WTC11 (cell line): ENCODE measurements around the gene SYNJ2. TPM values are rescaled to one million over a fixed set of nuclear protein-coding genes. Genes with fewer than 3 reads are reported as not detected.

ENCODE experiments used
- ATAC-seq: fragments of 200-7000 bp; cut with Tn5 transposase; 2 replicates; pipeline ENCODE4 v1.10.0; 2021; ENCODE audit warnings: mild to moderate bottlenecking, moderate library complexity
- CTCF ChIA-PET: fragments of 300-600 bp; sonication (Branson Sonifier 250); formaldehyde crosslinking; loops from one replicate; lab custom pipeline; 2021; ENCODE audit warnings: antibody characterized with exemption; lab: Charles Lee
- POLR2A ChIA-PET: fragments of 350-600 bp; sonication (Branson Sonifier 250); formaldehyde crosslinking; loops from one replicate; lab custom pipeline; 2021; ENCODE audit warnings: antibody characterized with exemption; lab: Charles Lee
- DNase-seq: peaks from one replicate; pipeline ENCODE4 v3.0.0; 2021; ENCODE audit warnings: low spot score
- H3K27ac Mint-ChIP-seq: 2 replicates; pipeline ENCODE4 v1.8.0; 2021; ENCODE audit warnings: mixed read lengths
- H3K27me3 Mint-ChIP-seq: 2 replicates; pipeline ENCODE4 v1.8.0; 2021; ENCODE audit warnings: low read depth, mild to moderate bottlenecking, moderate library complexity, mixed read lengths
- H3K36me3 Mint-ChIP-seq: 2 replicates; pipeline ENCODE4 v1.8.0; 2021; ENCODE audit warnings: mixed read lengths
- H3K4me1 Mint-ChIP-seq: 2 replicates; pipeline ENCODE4 v1.8.0; 2022; ENCODE audit warnings: mixed read lengths
- H3K4me3 Mint-ChIP-seq: 2 replicates; pipeline ENCODE4 v1.8.0; 2021; ENCODE audit warnings: mild to moderate bottlenecking, moderate library complexity, mixed read lengths
- H3K9me3 Mint-ChIP-seq: 2 replicates; pipeline ENCODE4 v1.8.0; 2021; ENCODE audit warnings: mixed read lengths
- ARID4B ChIP-seq: sonication (generic); formaldehyde crosslinking; IDR thresholded peaks from 2 replicates; pipeline ENCODE4 v1.8.0; 2023; ENCODE audit warnings: missing genetic modification reagents, mild to moderate bottlenecking, borderline replicate concordance
- CREB1 ChIP-seq: sonication (generic); formaldehyde crosslinking; IDR thresholded peaks from 2 replicates; pipeline ENCODE4 v1.8.0; 2023; ENCODE audit warnings: mild to moderate bottlenecking, missing genetic modification reagents
- E2F1 ChIP-seq: sonication (generic); formaldehyde crosslinking; IDR thresholded peaks from 2 replicates; pipeline ENCODE4 v1.8.0; 2022; ENCODE audit warnings: mild to moderate bottlenecking, missing genetic modification reagents
- FOXK1 ChIP-seq: sonication (generic); formaldehyde crosslinking; IDR thresholded peaks from 2 replicates; pipeline ENCODE4 v1.8.0; 2022; ENCODE audit warnings: mild to moderate bottlenecking, moderate library complexity, missing genetic modification reagents
- GABPB1 ChIP-seq: sonication (generic); formaldehyde crosslinking; IDR thresholded peaks from 2 replicates; pipeline ENCODE4 v1.8.1; 2023; ENCODE audit warnings: mild to moderate bottlenecking, missing genetic modification reagents
- NFATC4 ChIP-seq: fragments of 250-450 bp; sonication (Bioruptor Pico); IDR thresholded peaks from 2 replicates; pipeline ENCODE4 v1.9.0; 2021; ENCODE audit warnings: mild to moderate bottlenecking
- NFYB ChIP-seq: sonication (generic); formaldehyde crosslinking; conservative IDR thresholded peaks from 2 replicates; pipeline ENCODE4 v1.8.0; 2022; ENCODE audit warnings: low read depth, missing genetic modification reagents
- NR3C1 ChIP-seq: sonication (generic); formaldehyde crosslinking; conservative IDR thresholded peaks from 2 replicates; pipeline ENCODE4 v1.8.1; 2023; ENCODE audit warnings: low read depth, mild to moderate bottlenecking, missing genetic modification reagents
- OVOL2 ChIP-seq: fragments of 250-450 bp; sonication (Bioruptor Pico); IDR thresholded peaks from 2 replicates; pipeline ENCODE4 v1.9.0; 2021; ENCODE audit warnings: mild to moderate bottlenecking, borderline replicate concordance
- TP53 ChIP-seq: sonication (generic); formaldehyde crosslinking; IDR thresholded peaks from 2 replicates; pipeline ENCODE4 v1.8.1; 2023; ENCODE audit warnings: mild to moderate bottlenecking, missing genetic modification reagents
- USF1 ChIP-seq: sonication (generic); formaldehyde crosslinking; IDR thresholded peaks from 2 replicates; pipeline ENCODE4 v1.8.0; 2022; ENCODE audit warnings: mild to moderate bottlenecking, missing genetic modification reagents
- ZBTB21 ChIP-seq: sonication (generic); formaldehyde crosslinking; IDR thresholded peaks from 2 replicates; pipeline ENCODE4 v1.8.1; 2023; ENCODE audit warnings: mild to moderate bottlenecking, missing genetic modification reagents, borderline replicate concordance
- ZNF219 ChIP-seq: sonication (generic); formaldehyde crosslinking; IDR thresholded peaks from 2 replicates; pipeline ENCODE4 v1.8.0; 2023; ENCODE audit warnings: missing genetic modification reagents, mild to moderate bottlenecking, borderline replicate concordance
- ZNF263 ChIP-seq: sonication (generic); formaldehyde crosslinking; IDR thresholded peaks from 2 replicates; pipeline ENCODE4 v1.8.1; 2022; ENCODE audit warnings: low read depth, mild to moderate bottlenecking, moderate library complexity, missing genetic modification reagents
- total RNA-seq: library from RNA; stranded (reverse); gene quantifications from 3 replicates; pipeline ENCODE4 v1.2.3, GENCODE V29; 2021
- TF ChIP-seq, protein P1 (sequence below): sonication (generic); formaldehyde crosslinking; IDR thresholded peaks from 2 replicates; pipeline ENCODE4 v1.8.0; 2022; ENCODE audit warnings: mild to moderate bottlenecking, missing genetic modification reagents
- TF ChIP-seq, protein P2 (sequence below): sonication (generic); formaldehyde crosslinking; IDR thresholded peaks from 2 replicates; pipeline ENCODE4 v1.8.1; 2023; ENCODE audit warnings: mild to moderate bottlenecking, moderate library complexity, missing genetic modification reagents
- TF ChIP-seq, protein P3 (sequence below): fragments of 250-450 bp; sonication (Bioruptor Pico); IDR thresholded peaks from 2 replicates; pipeline ENCODE4 v1.9.0; 2021; ENCODE audit warnings: mild to moderate bottlenecking
- TF ChIP-seq, protein P4 (sequence below): sonication (generic); formaldehyde crosslinking; conservative IDR thresholded peaks from 2 replicates; pipeline ENCODE4 v1.8.1; 2023; ENCODE audit warnings: mild to moderate bottlenecking, low read depth, missing genetic modification reagents, moderate library complexity

SYNJ2 gene
- total RNA-seq, 1 experiment from 2014 or later: 15.3 TPM

GRCh38 chr6:158103228-158103627 lies 121.6 kb downstream of the SYNJ2 start:
- no peaks in the 10 kb centered on the region for H3K4me1 Mint-ChIP-seq
- no peaks in the 10 kb centered on the region; the same call in 1 of the 2 replicates for H3K27me3 Mint-ChIP-seq
- DNase-seq: no peak
- ChIA-PET CTCF (no interaction called here), POLR2A (no interaction called here)
- no peak for ATAC-seq
- no peak for TF ChIP-seq FOXK1 (CRISPR knock-in tag)
- TF ChIP-seq ARID4B (CRISPR knock-in tag): no peak
- no peak for TF ChIP-seq CREB1 (CRISPR knock-in tag)
- TF ChIP-seq USF1: no peak
- no peak for TF ChIP-seq ZBTB21 (CRISPR knock-in tag)
- TF ChIP-seq NFATC4 (CRISPR knock-in tag): no peak
- TF ChIP-seq TP53 (CRISPR knock-in tag): no peak
- peaks cover 5% of the 10 kb centered on the region for H3K9me3 Mint-ChIP-seq
- no peak overlapping the region for H3K27ac Mint-ChIP-seq
- H3K4me3 Mint-ChIP-seq: no peak overlapping the region
- H3K36me3 Mint-ChIP-seq: no peaks in the 10 kb centered on the region

DNA sequence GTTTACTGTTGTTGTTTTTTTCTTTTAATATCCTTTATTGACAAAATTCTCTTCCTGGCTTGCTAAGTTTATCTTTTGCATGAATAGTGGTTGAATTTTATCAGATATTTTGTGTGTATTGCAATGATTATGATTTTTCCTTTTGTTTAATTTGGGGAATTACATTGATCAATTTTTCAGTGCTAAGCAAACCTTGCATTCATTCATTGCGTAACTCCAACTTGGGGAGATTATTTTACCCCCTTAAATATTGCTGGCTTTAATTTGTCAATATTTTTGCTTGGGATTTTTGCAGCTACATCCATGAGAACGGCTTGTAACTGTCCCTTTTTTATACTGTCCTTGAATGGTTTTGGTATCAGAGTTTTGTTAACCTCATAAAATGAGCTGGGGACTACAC lies 123.0 kb downstream of the SYNJ2 start:
- Mint-ChIP-seq H3K36me3 (peaks cover 10% of the 10 kb centered on the region), H3K27me3 (no peaks in the 10 kb centered on the region; the same call in 1 of the 2 replicates), H3K27ac (no peak overlapping the region), H3K4me3 (no peak overlapping the region), H3K4me1 (no peaks in the 10 kb centered on the region), H3K9me3 (peaks cover 5% of the 10 kb centered on the region)
- TF ChIP-seq E2F1 (no peak), ZNF263 (no peak), NFYB (CRISPR knock-in tag) (no peak), NR3C1 (CRISPR knock-in tag) (no peak), ZNF219 (no peak)
- TF ChIP-seq, protein P1, sequence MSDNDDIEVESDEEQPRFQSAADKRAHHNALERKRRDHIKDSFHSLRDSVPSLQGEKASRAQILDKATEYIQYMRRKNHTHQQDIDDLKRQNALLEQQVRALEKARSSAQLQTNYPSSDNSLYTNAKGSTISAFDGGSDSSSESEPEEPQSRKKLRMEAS (CRISPR knock-in tag): no peak
- TF ChIP-seq, protein P2, sequence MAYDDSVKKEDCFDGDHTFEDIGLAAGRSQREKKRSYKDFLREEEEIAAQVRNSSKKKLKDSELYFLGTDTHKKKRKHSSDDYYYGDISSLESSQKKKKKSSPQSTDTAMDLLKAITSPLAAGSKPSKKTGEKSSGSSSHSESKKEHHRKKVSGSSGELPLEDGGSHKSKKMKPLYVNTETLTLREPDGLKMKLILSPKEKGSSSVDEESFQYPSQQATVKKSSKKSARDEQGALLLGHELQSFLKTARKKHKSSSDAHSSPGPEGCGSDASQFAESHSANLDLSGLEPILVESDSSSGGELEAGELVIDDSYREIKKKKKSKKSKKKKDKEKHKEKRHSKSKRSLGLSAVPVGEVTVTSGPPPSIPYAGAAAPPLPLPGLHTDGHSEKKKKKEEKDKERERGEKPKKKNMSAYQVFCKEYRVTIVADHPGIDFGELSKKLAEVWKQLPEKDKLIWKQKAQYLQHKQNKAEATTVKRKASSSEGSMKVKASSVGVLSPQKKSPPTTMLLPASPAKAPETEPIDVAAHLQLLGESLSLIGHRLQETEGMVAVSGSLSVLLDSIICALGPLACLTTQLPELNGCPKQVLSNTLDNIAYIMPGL: no peak
- TF ChIP-seq, protein P3, sequence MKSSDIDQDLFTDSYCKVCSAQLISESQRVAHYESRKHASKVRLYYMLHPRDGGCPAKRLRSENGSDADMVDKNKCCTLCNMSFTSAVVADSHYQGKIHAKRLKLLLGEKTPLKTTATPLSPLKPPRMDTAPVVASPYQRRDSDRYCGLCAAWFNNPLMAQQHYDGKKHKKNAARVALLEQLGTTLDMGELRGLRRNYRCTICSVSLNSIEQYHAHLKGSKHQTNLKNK (CRISPR knock-in tag): no peak
- ChIA-PET POLR2A (no interaction called here), CTCF (no interaction called here)
- DNase-seq (no peak), ATAC-seq (no peak)

GRCh38 chr6:158109748-158110147 lies 128.1 kb downstream of the SYNJ2 start:
- H3K9me3 Mint-ChIP-seq: no peaks in the 10 kb centered on the region
- H3K27ac Mint-ChIP-seq: no peak overlapping the region
- CTCF ChIA-PET: no interaction called here
- H3K4me1 Mint-ChIP-seq: no peaks in the 10 kb centered on the region
- no peak for ATAC-seq
- no peak overlapping the region for H3K4me3 Mint-ChIP-seq
- no peaks in the 10 kb centered on the region for H3K27me3 Mint-ChIP-seq
- peaks cover 22% of the 10 kb centered on the region for H3K36me3 Mint-ChIP-seq
- TF ChIP-seq GABPB1 (CRISPR knock-in tag): peak; percentile 76; the same call in 1 of the 2 replicates
- TF ChIP-seq, protein P4, sequence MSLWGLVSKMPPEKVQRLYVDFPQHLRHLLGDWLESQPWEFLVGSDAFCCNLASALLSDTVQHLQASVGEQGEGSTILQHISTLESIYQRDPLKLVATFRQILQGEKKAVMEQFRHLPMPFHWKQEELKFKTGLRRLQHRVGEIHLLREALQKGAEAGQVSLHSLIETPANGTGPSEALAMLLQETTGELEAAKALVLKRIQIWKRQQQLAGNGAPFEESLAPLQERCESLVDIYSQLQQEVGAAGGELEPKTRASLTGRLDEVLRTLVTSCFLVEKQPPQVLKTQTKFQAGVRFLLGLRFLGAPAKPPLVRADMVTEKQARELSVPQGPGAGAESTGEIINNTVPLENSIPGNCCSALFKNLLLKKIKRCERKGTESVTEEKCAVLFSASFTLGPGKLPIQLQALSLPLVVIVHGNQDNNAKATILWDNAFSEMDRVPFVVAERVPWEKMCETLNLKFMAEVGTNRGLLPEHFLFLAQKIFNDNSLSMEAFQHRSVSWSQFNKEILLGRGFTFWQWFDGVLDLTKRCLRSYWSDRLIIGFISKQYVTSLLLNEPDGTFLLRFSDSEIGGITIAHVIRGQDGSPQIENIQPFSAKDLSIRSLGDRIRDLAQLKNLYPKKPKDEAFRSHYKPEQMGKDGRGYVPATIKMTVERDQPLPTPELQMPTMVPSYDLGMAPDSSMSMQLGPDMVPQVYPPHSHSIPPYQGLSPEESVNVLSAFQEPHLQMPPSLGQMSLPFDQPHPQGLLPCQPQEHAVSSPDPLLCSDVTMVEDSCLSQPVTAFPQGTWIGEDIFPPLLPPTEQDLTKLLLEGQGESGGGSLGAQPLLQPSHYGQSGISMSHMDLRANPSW (CRISPR knock-in tag): no peak
- TF ChIP-seq OVOL2 (CRISPR knock-in tag): no peak
- no peak for TF ChIP-seq TP53 (CRISPR knock-in tag)
- POLR2A ChIA-PET: no interaction called here
- no peak for DNase-seq
